SK-N-SH treated with all-trans-retinoic acid at 6 μM for 48 hours (cell line): ENCODE data around the gene ODAPH.
"Not testable (repeated sequence)": the region's sequence is repeated elsewhere in the genome, so short reads cannot be mapped to it uniquely, and the experiment has no call there.

Source experiments
- ATAC-seq: fragments of 200-7000 bp; cut with Tn5 transposase; 3 replicates; pipeline ENCODE4 v1.9.1; 2020; ENCODE audit warnings: mild to moderate bottlenecking, moderate library complexity
- BACH2 ChIP-seq: fragments of 250-450 bp; sonication (Bioruptor Pico); IDR thresholded peaks from 2 replicates; pipeline ENCODE4 v1.9.0; 2021; ENCODE audit warnings: mild to moderate bottlenecking, borderline replicate concordance
- CSDC2 ChIP-seq: fragments of 250-450 bp; sonication (Bioruptor Pico); IDR thresholded peaks from 2 replicates; pipeline ENCODE4 v1.5.0; 2020; ENCODE audit warnings: mild to moderate bottlenecking, moderate library complexity
- ESRRG ChIP-seq: fragments of 250-450 bp; sonication (Bioruptor Pico); IDR thresholded peaks from 2 replicates; pipeline ENCODE4 v1.6.1; 2021; ENCODE audit warnings: mild to moderate bottlenecking
- ISL1 ChIP-seq: fragments of 250-450 bp; sonication (Bioruptor Pico); IDR thresholded peaks from 2 replicates; pipeline ENCODE4 v2.1.2; 2022; ENCODE audit warnings: mild to moderate bottlenecking, moderate library complexity
- OSR1 ChIP-seq: fragments of 250-450 bp; sonication (Bioruptor Pico); IDR thresholded peaks from 2 replicates; pipeline ENCODE4 v1.8.0; 2022; ENCODE audit warnings: moderate library complexity, mild to moderate bottlenecking, inconsistent platforms
- PPARA ChIP-seq: fragments of 250-450 bp; sonication (Bioruptor Pico); IDR thresholded peaks from 2 replicates; pipeline ENCODE4 v1.5.0; 2020; ENCODE audit warnings: mild to moderate bottlenecking, borderline replicate concordance
- RARB ChIP-seq: fragments of 250-450 bp; sonication (Bioruptor Pico); IDR thresholded peaks from 2 replicates; pipeline ENCODE4 v1.8.0; 2021; ENCODE audit warnings: mild to moderate bottlenecking, moderate library complexity
- SNAI2 ChIP-seq: fragments of 250-450 bp; sonication (Bioruptor Pico); IDR thresholded peaks from 2 replicates; pipeline ENCODE4 v1.5.0; 2020; ENCODE audit warnings: mild to moderate bottlenecking, moderate library complexity
- TCF4 ChIP-seq: fragments of 250-450 bp; sonication (Bioruptor Pico); IDR thresholded peaks from 2 replicates; pipeline ENCODE4 v1.8.0; 2021; ENCODE audit warnings: mild to moderate bottlenecking, moderate library complexity, borderline replicate concordance
- ZC3H10 ChIP-seq: fragments of 250-450 bp; sonication (Bioruptor Pico); IDR thresholded peaks from 2 replicates; pipeline ENCODE4 v1.5.1; 2021; ENCODE audit warnings: mild to moderate bottlenecking, moderate library complexity
- ZFP3 ChIP-seq: fragments of 250-450 bp; sonication (Bioruptor Pico); IDR thresholded peaks from 2 replicates; pipeline ENCODE4 v1.5.0; 2020; ENCODE audit warnings: mild to moderate bottlenecking, moderate library complexity
- ZFP30 ChIP-seq: fragments of 450-650 bp; formaldehyde crosslinking; IDR thresholded peaks from 2 replicates; pipeline ENCODE4 v1.5.0; 2022; ENCODE audit warnings: mild to moderate bottlenecking, moderate library complexity
- TF ChIP-seq, protein P1 (sequence below): fragments of 250-450 bp; sonication (Bioruptor Pico); IDR thresholded peaks from 2 replicates; pipeline ENCODE4 v1.8.0; 2020; ENCODE audit warnings: mild to moderate bottlenecking, moderate library complexity, borderline replicate concordance
- TF ChIP-seq, protein P2 (sequence below): fragments of 250-450 bp; sonication (Bioruptor Pico); IDR thresholded peaks from 2 replicates; pipeline ENCODE4 v1.5.0; 2020; ENCODE audit warnings: mild to moderate bottlenecking, moderate library complexity
- TF ChIP-seq, protein P3 (sequence below): fragments of 250-450 bp; sonication (Bioruptor Pico); IDR thresholded peaks from 2 replicates; pipeline ENCODE4 v1.5.1; 2020; ENCODE audit warnings: low read depth, mild to moderate bottlenecking, moderate library complexity
- TF ChIP-seq, protein P4 (sequence below): fragments of 250-450 bp; sonication (Bioruptor Pico); IDR thresholded peaks from 2 replicates; pipeline ENCODE4 v1.5.1; 2021; ENCODE audit warnings: mild to moderate bottlenecking, moderate library complexity

ODAPH gene

DNA sequence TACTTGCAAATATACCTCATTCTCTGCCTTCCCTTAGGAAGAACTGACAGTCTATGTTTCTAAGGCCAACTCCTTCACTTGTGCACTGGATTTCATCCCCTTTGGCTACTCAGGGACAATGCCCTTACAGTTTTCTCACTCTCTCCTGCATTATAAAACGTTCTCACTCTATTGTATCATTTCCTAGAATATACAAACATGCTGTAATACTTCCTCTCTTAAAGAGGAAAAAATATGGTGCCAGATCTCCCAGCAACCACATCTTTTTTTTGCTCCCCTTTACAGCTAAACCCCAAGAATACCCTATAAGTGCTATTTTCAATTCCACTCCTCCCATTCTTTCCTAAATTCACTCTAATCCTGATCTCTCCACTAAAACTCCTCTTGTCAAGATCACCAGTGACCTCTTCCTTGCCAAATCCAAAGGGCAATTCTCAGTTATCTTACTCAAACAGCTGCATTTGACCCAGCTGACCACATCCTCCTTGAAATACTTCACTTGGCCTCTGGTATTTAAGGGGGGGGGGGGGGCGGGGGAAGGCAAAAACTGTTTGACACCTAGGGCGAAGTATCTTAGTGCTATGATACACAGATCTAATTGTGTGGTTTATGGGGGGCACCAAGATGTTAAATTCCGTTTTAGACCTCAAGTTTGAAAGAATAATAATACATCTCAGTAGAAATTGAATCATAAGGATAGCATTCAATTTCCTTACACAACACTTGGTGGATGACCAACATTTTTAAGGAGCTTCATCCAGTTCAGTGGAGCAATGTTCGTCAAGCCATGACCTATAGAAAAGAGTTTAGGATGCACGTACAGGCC lies 43.3 kb upstream of the ODAPH start:
- no peak for TF ChIP-seq BACH2
- TF ChIP-seq SNAI2 (CRISPR knock-in tag) = no peak
- TF ChIP-seq, protein P1, sequence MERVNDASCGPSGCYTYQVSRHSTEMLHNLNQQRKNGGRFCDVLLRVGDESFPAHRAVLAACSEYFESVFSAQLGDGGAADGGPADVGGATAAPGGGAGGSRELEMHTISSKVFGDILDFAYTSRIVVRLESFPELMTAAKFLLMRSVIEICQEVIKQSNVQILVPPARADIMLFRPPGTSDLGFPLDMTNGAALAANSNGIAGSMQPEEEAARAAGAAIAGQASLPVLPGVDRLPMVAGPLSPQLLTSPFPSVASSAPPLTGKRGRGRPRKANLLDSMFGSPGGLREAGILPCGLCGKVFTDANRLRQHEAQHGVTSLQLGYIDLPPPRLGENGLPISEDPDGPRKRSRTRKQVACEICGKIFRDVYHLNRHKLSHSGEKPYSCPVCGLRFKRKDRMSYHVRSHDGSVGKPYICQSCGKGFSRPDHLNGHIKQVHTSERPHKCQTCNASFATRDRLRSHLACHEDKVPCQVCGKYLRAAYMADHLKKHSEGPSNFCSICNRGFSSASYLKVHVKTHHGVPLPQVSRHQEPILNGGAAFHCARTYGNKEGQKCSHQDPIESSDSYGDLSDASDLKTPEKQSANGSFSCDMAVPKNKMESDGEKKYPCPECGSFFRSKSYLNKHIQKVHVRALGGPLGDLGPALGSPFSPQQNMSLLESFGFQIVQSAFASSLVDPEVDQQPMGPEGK (CRISPR knock-in tag) = no peak
- no peak for TF ChIP-seq ISL1
- no peak for TF ChIP-seq ESRRG (CRISPR knock-in tag)
- TF ChIP-seq, protein P2, sequence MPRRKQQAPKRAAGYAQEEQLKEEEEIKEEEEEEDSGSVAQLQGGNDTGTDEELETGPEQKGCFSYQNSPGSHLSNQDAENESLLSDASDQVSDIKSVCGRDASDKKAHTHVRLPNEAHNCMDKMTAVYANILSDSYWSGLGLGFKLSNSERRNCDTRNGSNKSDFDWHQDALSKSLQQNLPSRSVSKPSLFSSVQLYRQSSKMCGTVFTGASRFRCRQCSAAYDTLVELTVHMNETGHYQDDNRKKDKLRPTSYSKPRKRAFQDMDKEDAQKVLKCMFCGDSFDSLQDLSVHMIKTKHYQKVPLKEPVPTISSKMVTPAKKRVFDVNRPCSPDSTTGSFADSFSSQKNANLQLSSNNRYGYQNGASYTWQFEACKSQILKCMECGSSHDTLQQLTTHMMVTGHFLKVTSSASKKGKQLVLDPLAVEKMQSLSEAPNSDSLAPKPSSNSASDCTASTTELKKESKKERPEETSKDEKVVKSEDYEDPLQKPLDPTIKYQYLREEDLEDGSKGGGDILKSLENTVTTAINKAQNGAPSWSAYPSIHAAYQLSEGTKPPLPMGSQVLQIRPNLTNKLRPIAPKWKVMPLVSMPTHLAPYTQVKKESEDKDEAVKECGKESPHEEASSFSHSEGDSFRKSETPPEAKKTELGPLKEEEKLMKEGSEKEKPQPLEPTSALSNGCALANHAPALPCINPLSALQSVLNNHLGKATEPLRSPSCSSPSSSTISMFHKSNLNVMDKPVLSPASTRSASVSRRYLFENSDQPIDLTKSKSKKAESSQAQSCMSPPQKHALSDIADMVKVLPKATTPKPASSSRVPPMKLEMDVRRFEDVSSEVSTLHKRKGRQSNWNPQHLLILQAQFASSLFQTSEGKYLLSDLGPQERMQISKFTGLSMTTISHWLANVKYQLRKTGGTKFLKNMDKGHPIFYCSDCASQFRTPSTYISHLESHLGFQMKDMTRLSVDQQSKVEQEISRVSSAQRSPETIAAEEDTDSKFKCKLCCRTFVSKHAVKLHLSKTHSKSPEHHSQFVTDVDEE (CRISPR knock-in tag) = no peak
- no peak for TF ChIP-seq ZFP3
- ATAC-seq = no peak

DNA sequence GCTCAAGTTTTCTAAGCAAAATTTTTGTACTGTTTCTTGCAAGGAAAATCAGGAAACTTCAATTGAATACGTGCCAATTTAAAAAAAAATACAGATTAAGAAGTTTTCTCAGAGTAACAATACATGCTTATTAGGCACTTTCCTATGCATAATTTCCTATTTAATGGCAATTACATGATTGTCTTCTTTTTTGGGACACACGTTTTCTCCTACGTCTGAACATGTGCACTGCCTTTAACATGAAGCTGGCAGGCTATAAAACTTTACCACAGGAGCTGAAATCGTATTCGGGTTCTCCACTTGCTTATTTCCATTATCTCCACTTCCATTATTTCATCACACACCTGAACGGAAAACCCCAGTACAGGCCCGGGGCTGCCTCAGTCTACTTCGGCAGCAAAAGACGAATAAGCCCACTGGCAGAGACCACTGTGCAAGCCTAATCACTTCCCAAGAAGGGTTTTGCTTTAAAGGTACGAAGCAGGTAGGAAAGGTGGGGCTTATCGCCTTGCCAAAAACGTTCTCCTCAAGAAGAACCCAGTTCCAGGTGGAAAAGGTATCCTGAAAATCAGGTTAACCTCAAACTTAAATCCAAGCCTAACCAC lies 42.2 kb upstream of the ODAPH start:
- TF ChIP-seq CSDC2 (no peak), TCF4 (CRISPR knock-in tag) (no peak), BACH2 (no peak), ESRRG (CRISPR knock-in tag) (no peak), RARB (CRISPR knock-in tag) (no peak), PPARA (CRISPR knock-in tag) (no peak)
- ATAC-seq = no peak

DNA sequence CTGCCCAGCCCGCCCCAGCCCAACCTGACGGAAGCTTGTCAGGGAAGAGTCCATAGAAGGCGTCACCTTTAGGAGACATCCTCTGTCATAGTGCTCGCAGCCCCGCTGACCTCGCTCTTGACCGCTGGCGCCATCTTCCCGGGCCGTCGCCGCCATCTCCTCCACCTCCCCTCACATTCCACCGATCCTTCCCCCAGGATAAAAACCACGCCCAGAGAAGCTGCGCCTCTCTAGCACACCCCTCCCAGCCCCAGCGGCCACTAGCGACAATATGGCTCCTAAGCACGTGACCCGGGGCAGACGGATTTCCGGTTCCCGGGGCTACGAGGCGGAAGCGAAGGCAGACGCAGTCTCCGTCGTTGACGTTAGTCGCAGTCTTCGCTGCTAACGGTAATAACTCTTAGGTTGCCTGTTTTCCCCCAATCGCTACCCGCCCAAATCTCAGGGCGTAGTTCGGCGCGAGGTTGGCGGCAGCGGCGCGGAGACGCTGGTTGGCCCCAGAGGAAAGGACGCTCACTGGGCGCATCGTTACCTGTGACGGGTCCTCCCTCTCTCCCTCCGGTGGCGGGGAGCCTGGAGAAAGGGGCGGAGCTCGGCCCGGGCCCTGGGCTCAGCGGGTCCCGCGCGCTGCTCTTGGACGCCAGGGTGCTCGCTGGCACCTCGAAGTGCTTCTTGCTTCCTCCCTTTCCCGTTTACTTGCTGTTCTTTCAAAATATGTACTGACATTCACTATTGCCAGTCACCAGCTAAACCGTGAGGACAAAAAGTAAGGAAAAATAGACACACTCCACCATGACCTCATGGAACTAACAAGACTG lies 41.5 kb upstream of the ODAPH start, which contains the start of the genes RCHY1 and THAP6:
RCHY1 (minus strand) TSS at position 273 of the 818 bp plus-strand sequence; CDS start at position 156, 117 bp downstream.
THAP6 (plus strand) TSS at position 343 of the 818 bp plus-strand sequence. CDS start 980 bp downstream, outside the sequence.
- TF ChIP-seq ESRRG (CRISPR knock-in tag) = no peak
- TF ChIP-seq, protein P1 (CRISPR knock-in tag) = peak; percentile 54; the same call in 1 of the 2 replicates
- ATAC-seq = peak; percentile 97

DNA sequence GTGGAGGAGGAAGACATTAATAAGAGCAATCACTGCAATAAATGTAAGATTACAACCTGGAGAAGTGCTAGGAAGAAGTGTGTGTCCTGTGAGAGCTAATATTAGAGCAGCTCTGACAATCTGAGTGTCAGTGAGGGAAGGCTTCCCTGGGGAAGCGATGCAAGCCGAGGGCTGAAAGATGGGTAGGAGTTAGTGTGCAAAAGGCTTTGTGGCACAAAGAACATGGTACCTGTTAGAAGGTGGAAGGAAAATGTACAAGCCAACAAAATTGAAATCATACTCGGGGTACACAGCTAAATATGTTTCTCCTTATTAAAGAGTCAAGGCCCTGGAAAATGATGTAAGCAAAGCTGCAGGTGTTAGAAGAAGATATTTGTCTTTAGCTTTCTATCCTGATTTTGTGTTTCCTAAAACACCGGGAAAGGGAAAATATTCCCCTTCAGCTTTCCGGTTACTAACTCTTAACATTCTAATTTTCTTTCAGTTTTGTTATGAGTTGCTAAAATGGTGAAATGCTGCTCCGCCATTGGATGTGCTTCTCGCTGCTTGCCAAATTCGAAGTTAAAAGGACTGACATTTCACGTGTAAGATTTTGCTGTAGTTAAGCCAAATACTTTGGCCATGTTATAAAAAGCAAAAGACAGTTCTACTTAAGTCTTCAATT lies 40.8 kb upstream of the ODAPH start:
- no peak for TF ChIP-seq ESRRG (CRISPR knock-in tag)
- TF ChIP-seq ZFP3 = peak; percentile 78
- TF ChIP-seq, protein P3, sequence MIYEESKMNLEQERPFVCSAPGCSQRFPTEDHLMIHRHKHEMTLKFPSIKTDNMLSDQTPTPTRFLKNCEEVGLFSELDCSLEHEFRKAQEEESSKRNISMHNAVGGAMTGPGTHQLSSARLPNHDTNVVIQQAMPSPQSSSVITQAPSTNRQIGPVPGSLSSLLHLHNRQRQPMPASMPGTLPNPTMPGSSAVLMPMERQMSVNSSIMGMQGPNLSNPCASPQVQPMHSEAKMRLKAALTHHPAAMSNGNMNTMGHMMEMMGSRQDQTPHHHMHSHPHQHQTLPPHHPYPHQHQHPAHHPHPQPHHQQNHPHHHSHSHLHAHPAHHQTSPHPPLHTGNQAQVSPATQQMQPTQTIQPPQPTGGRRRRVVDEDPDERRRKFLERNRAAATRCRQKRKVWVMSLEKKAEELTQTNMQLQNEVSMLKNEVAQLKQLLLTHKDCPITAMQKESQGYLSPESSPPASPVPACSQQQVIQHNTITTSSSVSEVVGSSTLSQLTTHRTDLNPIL (CRISPR knock-in tag) = no peak
- peak; percentile 5; the same call in 2 of the 3 replicates for ATAC-seq

DNA sequence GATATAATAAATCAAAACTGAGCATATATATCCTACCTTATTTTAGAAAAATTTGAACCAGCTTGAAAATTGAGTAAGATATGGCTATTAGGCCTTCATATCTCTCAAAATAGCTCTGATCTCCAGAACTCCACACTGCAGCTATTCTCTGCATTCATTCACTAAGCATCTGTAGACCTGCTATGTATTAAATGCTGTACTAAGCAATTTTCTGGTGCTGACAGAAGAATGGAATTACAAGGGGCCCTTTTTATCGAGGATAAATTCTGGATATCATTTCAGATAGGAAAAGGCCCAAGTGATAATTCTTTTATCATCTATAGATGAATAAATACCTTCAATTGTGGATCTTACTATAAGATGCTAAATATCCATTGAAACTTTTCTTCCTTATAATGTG lies 39.7 kb upstream of the ODAPH start:
- no peak for ATAC-seq
- no peak for TF ChIP-seq ZFP30 (CRISPR knock-in tag)
- TF ChIP-seq TCF4 (CRISPR knock-in tag) = no peak
- TF ChIP-seq, protein P4, sequence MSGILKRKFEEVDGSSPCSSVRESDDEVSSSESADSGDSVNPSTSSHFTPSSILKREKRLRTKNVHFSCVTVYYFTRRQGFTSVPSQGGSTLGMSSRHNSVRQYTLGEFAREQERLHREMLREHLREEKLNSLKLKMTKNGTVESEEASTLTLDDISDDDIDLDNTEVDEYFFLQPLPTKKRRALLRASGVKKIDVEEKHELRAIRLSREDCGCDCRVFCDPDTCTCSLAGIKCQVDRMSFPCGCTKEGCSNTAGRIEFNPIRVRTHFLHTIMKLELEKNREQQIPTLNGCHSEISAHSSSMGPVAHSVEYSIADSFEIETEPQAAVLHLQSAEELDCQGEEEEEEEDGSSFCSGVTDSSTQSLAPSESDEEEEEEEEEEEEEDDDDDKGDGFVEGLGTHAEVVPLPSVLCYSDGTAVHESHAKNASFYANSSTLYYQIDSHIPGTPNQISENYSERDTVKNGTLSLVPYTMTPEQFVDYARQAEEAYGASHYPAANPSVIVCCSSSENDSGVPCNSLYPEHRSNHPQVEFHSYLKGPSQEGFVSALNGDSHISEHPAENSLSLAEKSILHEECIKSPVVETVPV (CRISPR knock-in tag) = no peak
- TF ChIP-seq SNAI2 (CRISPR knock-in tag) = no peak
- TF ChIP-seq ISL1 = no peak
- no peak for TF ChIP-seq ESRRG (CRISPR knock-in tag)
- no peak for TF ChIP-seq CSDC2
- TF ChIP-seq ZC3H10 (CRISPR knock-in tag) = no peak
- no peak for TF ChIP-seq OSR1
- TF ChIP-seq, all 23 proteins: peak for 0

DNA sequence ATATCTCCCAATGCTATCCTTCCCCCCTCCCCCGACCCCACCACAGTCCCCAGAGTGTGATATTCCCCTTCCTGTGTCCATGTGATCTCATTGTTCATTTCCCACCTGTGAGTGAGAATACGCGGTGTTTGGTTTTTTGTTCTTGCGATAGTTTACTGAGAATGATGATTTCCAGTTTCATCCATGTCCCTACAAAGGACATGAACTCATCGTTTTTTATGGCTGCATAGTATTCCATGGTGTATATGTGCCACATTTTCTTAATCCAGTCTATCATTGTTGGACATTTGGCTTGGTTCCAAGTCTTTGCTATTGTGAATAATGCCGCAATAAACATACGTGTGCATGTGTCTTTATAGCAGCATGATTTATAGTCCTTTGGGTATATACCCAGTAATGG lies 36.4 kb upstream of the ODAPH start:
- not testable (repeated sequence) for ATAC-seq
